Thymus (tissue), 11 donors: ENCODE results near the gene HIPK2. TPM values are rescaled to one million over a fixed set of nuclear protein-coding genes. Genes with fewer than 3 reads are reported as not detected.
"Not testable (repeated sequence)": the region's sequence is repeated elsewhere in the genome, so short reads cannot be mapped to it uniquely, and the experiment has no call there.

ENCODE experiments used
- DNase-seq, 9 donors: peaks; one replicate each; pipeline ENCODE4 v3.0.0-alpha.2; 2013; ENCODE audit warnings: low spot score in 9 of 9, low read depth in 6 of 9, missing footprints in 1 of 9
- H3K27ac ChIP-seq, 2 donors: one replicate each; pipeline ENCODE4 v1.5.1; 2013; ENCODE audit warnings: control low read depth in 1 of 2, low read depth in 1 of 2, low read length in 1 of 2, mild to moderate bottlenecking in 1 of 2, moderate library complexity in 1 of 2
- H3K27me3 ChIP-seq, 2 donors: one replicate each; pipeline ENCODE4 v1.5.1; 2013; ENCODE audit warnings: low read length in 1 of 2; ENCODE audit not compliant: control insufficient read depth in 2 of 2, insufficient read depth in 1 of 2
- H3K36me3 ChIP-seq, 2 donors: one replicate each; pipeline ENCODE4 v1.5.1; 2013; ENCODE audit warnings: low read length in 1 of 2, mild to moderate bottlenecking in 1 of 2, moderate library complexity in 1 of 2; ENCODE audit not compliant: control insufficient read depth in 2 of 2, insufficient read depth in 2 of 2
- H3K4me1 ChIP-seq, 2 donors: one replicate each; pipeline ENCODE4 v1.5.1; 2013; ENCODE audit warnings: low read length in 2 of 2; ENCODE audit not compliant: control insufficient read depth in 2 of 2, insufficient read depth in 2 of 2
- H3K4me3 ChIP-seq, 2 donors: one replicate each; pipeline ENCODE4 v1.5.1; 2013; ENCODE audit warnings: low read length in 2 of 2, control low read depth in 1 of 2, mild to moderate bottlenecking in 1 of 2
- H3K9me3 ChIP-seq, 2 donors: one replicate each; pipeline ENCODE4 v1.5.1; 2013; ENCODE audit warnings: low read length in 1 of 2, mild to moderate bottlenecking in 1 of 2; ENCODE audit not compliant: control insufficient read depth in 2 of 2, insufficient read depth in 1 of 2
- WGBS: extraction: QIAGEN DNeasy Blood & Tissue Kit; methylation state at CpG from one replicate; pipeline ENCODE4 v1.1.7; 2013; 5-methylcytosine and 5-hydroxymethylcytosine counted together
- polyA plus RNA-seq: library from polyadenylated mRNA; stranded (reverse); fragments of 200-250 nt; gene quantifications from one replicate; pipeline ENCODE4 v1.2.3, GENCODE V29; 2013
- total RNA-seq: library from RNA; stranded (reverse); fragments of 120-200 nt; gene quantifications from one replicate; pipeline ENCODE4 v1.2.4, GENCODE V29; 2013
- donor health status: healthy.

The HIPK2 gene
- total and polyA plus RNA-seq, 2 donors, result 3.4 to 5.8 TPM

DNA sequence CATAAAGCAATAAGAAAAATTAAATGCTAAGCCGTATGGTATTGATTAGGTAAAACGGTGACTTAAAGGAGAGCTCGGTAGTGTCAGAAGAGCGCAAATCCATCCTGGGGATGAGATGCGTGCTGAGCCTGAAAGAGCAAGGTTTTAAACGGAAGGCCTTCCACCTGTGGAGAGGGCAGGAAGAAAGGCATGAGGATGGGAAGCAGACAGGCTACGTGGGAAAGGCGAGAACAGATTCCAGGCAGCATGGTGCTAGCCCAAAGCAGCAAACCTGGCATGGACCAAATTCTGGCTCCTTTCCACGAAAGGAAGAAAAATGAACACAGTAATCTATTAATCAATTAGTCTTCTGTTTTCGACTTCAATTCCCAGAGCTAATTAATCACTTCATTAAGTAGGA is 103.5 kb downstream of the HIPK2 start:
- Histone ChIP-seq H3K4me1 (no peaks in the 10 kb centered on the region), H3K4me3 (no peak overlapping the region), H3K36me3 (no peaks in the 10 kb centered on the region), H3K9me3 (no peaks in the 10 kb centered on the region), H3K27ac (no peak overlapping the region), H3K27me3 (no peaks in the 10 kb centered on the region)
- no peak for DNase-seq
- WGBS, result 97% methylated on average over 10 of the region's 10 CpGs

DNA sequence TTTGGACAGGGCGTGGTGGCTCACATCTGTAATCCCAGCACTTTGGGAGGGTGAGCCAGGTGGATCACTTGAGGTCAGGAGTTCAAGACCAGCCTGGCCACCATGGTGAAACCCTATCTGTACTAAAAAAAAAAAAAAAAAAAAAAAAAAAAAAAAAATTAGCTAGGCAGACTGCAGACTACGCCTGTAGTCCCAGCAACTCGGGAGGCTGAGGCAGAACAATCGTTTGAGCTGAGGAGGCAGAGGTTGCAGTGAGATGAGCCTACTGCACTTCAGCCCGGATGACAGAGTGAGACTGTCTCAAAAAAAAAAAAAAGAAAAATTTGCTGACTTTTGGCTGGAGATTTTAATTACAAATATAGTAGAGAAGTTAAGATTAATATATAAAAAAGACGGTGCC is 104.0 kb downstream of the HIPK2 start:
- no peak for DNase-seq
- Histone ChIP-seq H3K9me3 (no peaks in the 10 kb centered on the region), H3K4me3 (no peak overlapping the region), H3K27ac (no peak overlapping the region), H3K36me3 (no peaks in the 10 kb centered on the region), H3K4me1 (peaks cover 0 to 4% of the 10 kb centered on the region in 2 donors), H3K27me3 (no peaks in the 10 kb centered on the region)
- WGBS, result 97% methylated on average over 6 of the region's 6 CpGs

DNA sequence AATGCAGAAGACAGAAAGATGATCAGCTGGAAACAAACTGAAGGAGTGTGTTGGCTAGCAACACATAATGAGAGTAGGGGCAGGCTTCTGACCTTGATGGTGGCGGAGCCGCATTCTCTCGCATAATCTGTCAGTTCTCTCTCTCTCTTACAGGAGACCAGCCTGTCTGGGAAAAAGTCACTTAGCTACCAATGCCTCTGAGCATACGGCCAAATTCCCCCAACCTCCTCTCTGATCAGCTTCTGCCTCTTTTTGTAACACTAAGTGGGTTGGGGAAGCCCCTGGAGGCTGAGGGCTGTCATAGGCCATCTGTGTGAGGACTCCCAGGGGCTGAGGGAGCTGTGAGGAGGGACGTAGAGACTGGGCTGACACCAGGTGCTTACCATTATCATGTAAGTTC is 104.6 kb downstream of the HIPK2 start:
- Histone ChIP-seq H3K36me3 (no peaks in the 10 kb centered on the region), H3K4me1 (peaks cover 0 to 4% of the 10 kb centered on the region in 2 donors), H3K4me3 (no peak overlapping the region), H3K27me3 (no peaks in the 10 kb centered on the region), H3K27ac (peak overlapping the region in 1 of 2 donors; percentile 0), H3K9me3 (no peaks in the 10 kb centered on the region)
- peak in 1 of 9 donors; percentile 34 for DNase-seq
- WGBS, result 92% methylated on average over 5 of the region's 5 CpGs

DNA sequence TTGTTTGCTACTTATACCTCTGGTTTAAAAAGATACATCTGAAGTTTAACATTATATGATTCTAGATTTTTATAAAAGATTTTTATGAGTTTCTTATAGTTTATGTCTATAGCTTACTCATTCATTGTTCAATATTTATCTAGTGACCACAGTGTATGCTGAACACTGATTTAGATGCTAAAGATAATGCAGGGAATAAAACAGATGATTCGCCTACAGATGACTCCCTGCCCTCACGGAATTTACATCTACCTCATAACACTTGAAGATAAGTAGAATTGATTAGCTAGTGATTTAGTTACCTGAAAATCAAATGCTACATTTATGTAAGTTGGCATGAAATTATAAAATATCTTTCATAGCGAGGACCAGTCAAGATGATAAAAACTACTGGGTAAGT is 105.8 kb downstream of the HIPK2 start:
- WGBS, result 97% methylated on average over 3 of the region's 3 CpGs
- peaks cover 0 to 4% of the 10 kb centered on the region in 2 donors for H3K4me1 ChIP-seq
- no peak overlapping the region for H3K27ac ChIP-seq
- H3K9me3 ChIP-seq, result no peaks in the 10 kb centered on the region
- H3K36me3 ChIP-seq, result no peaks in the 10 kb centered on the region
- no peak for DNase-seq
- H3K27me3 ChIP-seq, result no peaks in the 10 kb centered on the region
- H3K4me3 ChIP-seq, result no peak overlapping the region

DNA sequence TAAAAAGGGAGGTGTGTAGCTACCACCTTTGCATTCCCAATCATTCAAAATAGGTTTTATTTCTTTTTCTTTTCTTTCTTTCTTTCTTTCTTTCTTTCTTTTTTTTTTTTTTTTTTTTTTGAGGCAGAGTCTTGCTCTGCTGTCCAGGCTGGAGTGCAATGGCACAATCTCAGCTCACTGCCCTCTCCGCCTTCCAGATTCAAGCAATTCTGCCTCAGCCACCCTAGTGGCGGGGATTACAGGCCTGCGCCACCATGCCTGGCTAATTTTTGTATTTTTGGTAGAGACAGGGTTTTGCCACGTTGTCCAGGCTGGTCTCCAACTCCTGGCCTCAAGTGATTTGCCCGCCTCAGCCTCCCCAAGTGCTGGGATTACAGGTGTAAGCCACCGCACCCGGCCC is 107.1 kb downstream of the HIPK2 start:
- H3K9me3 ChIP-seq, H3K27ac ChIP-seq, H3K4me1 ChIP-seq, H3K4me3 ChIP-seq, DNase-seq, H3K36me3 ChIP-seq, H3K27me3 ChIP-seq: not testable (repeated sequence)
- WGBS, result 98% methylated on average over 7 of the region's 7 CpGs

DNA sequence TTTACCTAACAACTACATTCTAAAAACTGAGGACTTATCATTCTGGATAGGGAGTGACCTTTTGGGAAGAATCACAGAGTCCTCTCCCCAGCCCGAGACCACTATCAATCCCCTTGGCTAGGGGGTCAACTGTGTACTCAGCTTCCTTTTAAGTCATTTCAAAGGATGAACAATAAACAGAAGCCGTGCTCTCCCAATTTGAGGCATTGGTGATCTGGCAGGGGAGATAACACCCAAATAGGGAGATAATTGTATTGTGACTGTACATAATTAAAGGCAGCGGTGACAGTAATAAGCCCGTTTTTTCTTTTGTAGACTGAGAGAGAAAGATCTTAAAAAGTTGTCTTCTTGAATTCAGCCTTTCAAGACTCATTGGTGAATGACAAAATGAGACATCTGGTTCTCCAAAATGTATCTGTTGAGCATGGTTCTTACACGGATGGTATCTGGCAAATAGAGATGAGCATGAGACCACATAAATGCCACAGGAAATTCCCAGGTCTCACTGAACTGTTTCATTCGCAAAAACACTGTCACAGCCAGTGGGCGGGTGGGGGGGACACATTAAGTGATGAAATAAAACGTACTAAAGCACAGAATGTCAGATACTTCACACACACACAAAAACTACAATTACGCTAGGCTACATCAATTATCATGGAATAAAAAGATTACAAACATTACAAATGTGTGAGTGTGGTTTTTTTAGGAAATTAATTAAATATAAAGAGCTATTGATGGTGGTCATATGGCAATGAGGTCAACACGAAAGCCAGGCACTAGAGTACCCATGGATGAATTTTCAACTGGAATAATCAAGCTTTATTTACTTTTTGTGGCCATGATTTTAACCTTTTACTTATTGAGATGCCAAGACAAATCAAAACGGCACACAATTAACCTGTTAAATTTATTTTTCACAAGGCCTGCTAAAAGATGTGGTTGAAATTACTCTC is 108.4 kb downstream of the HIPK2 start:
- 73% methylated on average over 11 of the region's 11 CpGs for WGBS
- Histone ChIP-seq H3K27ac (no peak overlapping the region), H3K4me3 (no peak overlapping the region), H3K36me3 (peaks cover 0 to 2% of the 10 kb centered on the region in 2 donors), H3K9me3 (no peaks in the 10 kb centered on the region), H3K27me3 (no peaks in the 10 kb centered on the region), H3K4me1 (peaks cover 0 to 4% of the 10 kb centered on the region in 2 donors)
- DNase-seq, result peak in 1 of 9 donors; percentile 73

DNA sequence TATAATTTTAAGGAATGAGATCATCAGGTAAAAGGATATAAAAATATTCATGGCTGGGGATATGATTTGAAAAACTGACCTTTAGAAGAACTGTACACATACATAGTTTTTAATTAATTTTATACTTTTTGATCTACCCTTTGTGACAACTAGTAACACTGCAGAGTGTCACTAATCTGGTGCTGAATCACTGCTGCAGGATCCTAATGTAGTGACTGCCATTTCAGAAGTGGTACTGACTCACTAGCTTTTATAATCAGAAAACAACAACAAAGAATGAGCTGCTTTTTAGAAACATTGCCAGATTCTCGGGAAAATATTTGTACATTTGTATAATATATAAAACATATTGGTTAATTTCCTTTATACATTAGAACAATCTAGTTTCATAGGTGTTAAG is 110.4 kb downstream of the HIPK2 start:
- Histone ChIP-seq H3K9me3 (no peaks in the 10 kb centered on the region), H3K36me3 (peaks cover 0 to 2% of the 10 kb centered on the region in 2 donors), H3K27me3 (no peaks in the 10 kb centered on the region), H3K27ac (no peak overlapping the region), H3K4me3 (no peak overlapping the region), H3K4me1 (peaks cover 0 to 4% of the 10 kb centered on the region in 2 donors)
- 95% methylated on average over 1 of the region's 1 CpG for WGBS
- no peak for DNase-seq

DNA sequence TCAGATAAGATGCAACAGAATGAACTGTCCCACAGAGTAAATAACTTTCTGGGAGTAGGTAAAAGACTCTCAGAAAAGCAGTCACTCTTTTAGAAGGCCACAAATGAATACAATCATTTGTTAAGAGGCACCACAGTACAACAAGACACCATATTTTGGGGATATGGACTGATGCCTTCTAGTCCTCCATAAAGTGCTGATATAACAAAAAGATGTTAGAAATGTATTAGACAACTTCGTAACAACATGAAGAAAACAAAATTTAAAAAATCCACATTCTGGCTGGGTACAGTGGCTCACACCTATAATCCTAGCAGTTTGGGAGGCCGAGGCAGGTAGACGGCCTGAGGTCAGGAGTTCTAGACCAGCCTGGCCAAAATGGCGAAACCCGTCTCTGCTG is 111.3 kb downstream of the HIPK2 start:
- 98% methylated on average over 5 of the region's 5 CpGs for WGBS
- H3K36me3 ChIP-seq, result peaks cover 0 to 2% of the 10 kb centered on the region in 2 donors
- H3K27ac ChIP-seq, result no peak overlapping the region
- DNase-seq, result no peak
- no peaks in the 10 kb centered on the region for H3K9me3 ChIP-seq
- H3K4me3 ChIP-seq, result no peak overlapping the region
- H3K4me1 ChIP-seq, result peaks cover 2 to 4% of the 10 kb centered on the region in 2 donors
- H3K27me3 ChIP-seq, result no peaks in the 10 kb centered on the region

DNA sequence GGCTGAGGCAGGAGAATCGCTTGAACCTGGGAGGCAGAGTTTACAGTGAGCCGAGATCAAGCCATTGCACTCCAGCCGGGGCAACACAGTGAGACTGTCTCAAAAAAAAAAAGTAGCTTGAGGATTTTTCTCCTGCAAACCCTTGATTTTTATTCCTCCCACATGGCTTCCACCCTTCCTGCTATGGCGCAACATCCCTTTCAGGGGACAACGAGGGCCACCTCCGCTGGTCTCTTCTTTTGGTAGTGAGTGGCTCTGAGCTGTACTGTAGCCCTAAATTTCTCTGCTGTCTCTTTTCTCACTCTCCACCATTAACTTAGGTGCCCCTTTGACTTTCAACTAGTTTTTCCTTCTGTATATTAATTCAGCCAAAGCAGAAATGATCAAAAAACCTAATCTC is 113.4 kb downstream of the HIPK2 start:
- no peak overlapping the region for H3K27ac ChIP-seq
- H3K9me3 ChIP-seq, result no peaks in the 10 kb centered on the region
- H3K36me3 ChIP-seq, result peaks cover 0 to 4% of the 10 kb centered on the region in 2 donors
- DNase-seq, result no peak
- peaks cover 2 to 4% of the 10 kb centered on the region in 2 donors for H3K4me1 ChIP-seq
- H3K27me3 ChIP-seq, result no peaks in the 10 kb centered on the region
- no peak overlapping the region for H3K4me3 ChIP-seq
- 90% methylated on average over 6 of the region's 6 CpGs for WGBS
